Stomach (tissue), 9 donors: ENCODE results near the gene NUP133. TPM values are rescaled to one million over a fixed set of nuclear protein-coding genes. Genes with fewer than 3 reads are reported as not detected.
A peak's percentile ranks its signal among the peaks of the same experiment; 100 is the strongest.

ENCODE experiments used
- DNase-seq, 2 donors: peaks; one replicate each; pipeline versions ENCODE4 v3.0.0 to v3.0.0-alpha.2; 2013 to 2019
- H3K27ac ChIP-seq, 5 donors: fragments of 200-600 bp in 4 of 5; sonication (generic) in 4 of 5; one replicate each; pipeline ENCODE4 v1.5.1; 2013 to 2019; ENCODE audit warnings: mild to moderate bottlenecking in 1 of 5, moderate library complexity in 1 of 5
- H3K27me3 ChIP-seq, 3 donors: fragments of 200-600 bp; sonication (generic); one replicate each; pipeline ENCODE4 v1.5.1; 2017 to 2019; ENCODE audit warnings: mixed run types in 1 of 3
- H3K36me3 ChIP-seq, 4 donors: fragments of 200-600 bp; sonication (generic); 1 replicate in 3 of 4; 2 replicates in 1 of 4; pipeline ENCODE4 v1.5.1; 2016 to 2019
- H3K4me1 ChIP-seq, 4 donors: fragments of 200-600 bp; sonication (generic); one replicate each; pipeline ENCODE4 v1.5.1; 2016 to 2019
- H3K4me3 ChIP-seq, 4 donors: fragments of 200-600 bp; sonication (generic) in 3 of 4; one replicate each; pipeline ENCODE4 v1.5.1; 2016 to 2019; ENCODE audit warnings: mild to moderate bottlenecking in 1 of 4
- H3K9me3 ChIP-seq, 4 donors: fragments of 200-600 bp; sonication (generic); one replicate each; pipeline ENCODE4 v1.5.1; 2016 to 2019
- CTCF ChIP-seq, 7 experiments: fragments of 450-650 bp in 4 of 7; fragments of 200-600 bp in 3 of 7; sonication (generic) in 3 of 7; IDR thresholded peaks; one replicate each; pipeline ENCODE4 v1.5.1; 2016 to 2019; ENCODE audit warnings: antibody characterized with exemption in 7 of 7, control low read depth in 2 of 7, mild to moderate bottlenecking in 1 of 7
- EP300 ChIP-seq: sonication (generic); formaldehyde crosslinking; IDR thresholded peaks from one replicate; pipeline ENCODE4 v1.6.1; 2017; ENCODE audit warnings: antibody characterized with exemption
- POLR2A ChIP-seq, 4 donors: fragments of 450-650 bp; IDR thresholded peaks; one replicate each; pipeline ENCODE4 v1.6.1; 2016; ENCODE audit warnings: antibody characterized with exemption in 4 of 4, control low read depth in 2 of 4, mild to moderate bottlenecking in 1 of 4, moderate library complexity in 1 of 4
- POLR2AphosphoS5 ChIP-seq, 3 donors: sonication (generic); formaldehyde crosslinking; IDR thresholded peaks; one replicate each; pipeline ENCODE4 v1.6.1; 2016; ENCODE audit warnings: antibody characterized with exemption in 3 of 3
- WGBS, 5 donors: extraction: QIAGEN DNeasy Blood & Tissue Kit in 3 of 5; methylation state at CpG; one replicate each; pipeline versions ENCODE4 v1.1.5 to v1.1.7; 2013 to 2018; 5-methylcytosine and 5-hydroxymethylcytosine counted together
- intact Hi-C: fragments of 100-400 bp; cut with DNase I; formaldehyde crosslinking; loops from one replicate; pipeline ENCODE4 v1.15.1; 2023; ENCODE audit warnings: low total_unique reads
- polyA plus RNA-seq, 3 donors: library from polyadenylated mRNA; stranded (reverse); fragments of 200-250 nt; gene quantifications; one replicate each; pipeline ENCODE4 v1.2.3, GENCODE V29; 2013
- total RNA-seq, 5 donors: library from RNA; depleted of rRNA; stranded (reverse); fragments of >200 nt; gene quantifications; one replicate each; pipeline versions ENCODE4 v1.1.0 to v1.2.3, GENCODE V29; 2014 to 2016
- donor health status: healthy with polysubstance abuse.
- donor health status: Bipolar disorder and iron deficiency.
- donor health status: healthy.

NUP133 gene
- total and polyA plus RNA-seq, 8 donors = 5.5 to 74.7 (median 17.0) TPM

DNA sequence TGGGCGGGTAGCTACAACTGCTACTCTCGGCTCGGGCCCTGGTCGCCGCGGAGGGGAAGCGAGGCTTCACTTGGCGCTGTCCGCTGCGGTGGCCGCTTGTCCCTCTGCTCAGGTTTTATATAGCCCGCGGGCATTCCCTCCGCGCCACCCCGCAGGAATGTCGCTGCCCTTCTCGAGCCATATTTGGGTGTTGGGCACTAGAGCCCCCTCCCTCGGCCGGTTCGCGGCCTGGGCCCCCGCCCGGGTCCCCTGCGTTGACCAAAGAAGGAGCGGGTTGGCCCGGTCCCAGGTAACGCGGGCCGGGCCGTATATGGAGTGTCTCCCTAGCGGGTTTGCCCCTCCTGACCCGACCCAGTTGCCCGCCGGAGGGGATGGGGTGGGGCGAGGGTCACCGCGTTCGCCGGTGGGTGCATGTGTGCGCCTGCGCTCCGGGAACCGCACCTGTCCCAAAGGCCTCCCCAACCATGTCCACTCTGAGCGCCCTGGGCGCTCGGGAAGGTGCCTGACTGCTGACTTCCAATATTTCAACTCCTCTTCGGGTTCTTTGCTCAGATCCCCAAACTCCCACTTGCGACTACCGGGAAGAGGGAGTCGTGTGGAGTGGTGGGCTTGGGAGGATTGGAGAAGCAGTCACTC, 74.0 kb downstream of the NUP133 start, which contains the start of gene ACTA1:
Gene ACTA1, minus strand, starts transcription at position 90 of the 636 bp plus-strand sequence. CDS start 979 bp downstream, outside the sequence.
- Histone ChIP-seq H3K36me3 (peaks cover 0 to 8% (median under 1%) of the 10 kb centered on the region in 4 donors), H3K4me1 (peaks cover 22 to 44% (median 33%) of the 10 kb centered on the region in 4 donors), H3K27me3 (peaks cover 37 to 74% (median 62%) of the 10 kb centered on the region in 3 donors), H3K27ac (no peak within 1 kb of the TSS), H3K4me3 (peak within 1 kb of the TSS in 2 of 4 donors; percentile 15 to 16), H3K9me3 (peaks cover 0 to 6% (median 0%) of the 10 kb centered on the region in 4 donors)
- peak in 1 of 2 donors; percentile 26 for DNase-seq
- WGBS, 5 donors = 2 to 10% (median 2%) methylated on average over 28 to 51 of the region's 51 CpGs
- no peak for TF ChIP-seq CTCF (IDR thresholded peaks at IDR 0.05)
- no peak for TF ChIP-seq POLR2A (IDR thresholded peaks at IDR 0.05)
- TF ChIP-seq POLR2AphosphoS5 (IDR thresholded peaks at IDR 0.05) = no peak
- TF ChIP-seq EP300 = no peak
- intact Hi-C loops = no loop called here

GRCh38 chr1:229433364-229434004, 74.7 kb downstream of the NUP133 start:
- Histone ChIP-seq H3K9me3 (peaks cover 0 to 6% (median 0%) of the 10 kb centered on the region in 4 donors), H3K27ac (no peak overlapping the region), H3K27me3 (peaks cover 37 to 80% (median 63%) of the 10 kb centered on the region in 3 donors), H3K4me3 (peak overlapping the region in 1 of 4 donors; percentile 15), H3K4me1 (peaks cover 22 to 44% (median 33%) of the 10 kb centered on the region in 4 donors), H3K36me3 (peaks cover 0 to 2% (median 0%) of the 10 kb centered on the region in 4 donors)
- WGBS, 5 donors = 14 to 22% (median 18%) methylated on average over 15 to 19 of the region's 19 CpGs
- TF ChIP-seq CTCF (IDR thresholded peaks at IDR 0.05) (no peak), EP300 (no peak), POLR2A (IDR thresholded peaks at IDR 0.05) (no peak), POLR2AphosphoS5 (IDR thresholded peaks at IDR 0.05) (no peak)
- no peak for DNase-seq
- intact Hi-C loops = no loop called here

GRCh38 chr1:229432905-229433304, 75.2 kb downstream of the NUP133 start:
- intact Hi-C loops = no loop called here
- Histone ChIP-seq H3K9me3 (peaks cover 0 to 6% (median 0%) of the 10 kb centered on the region in 4 donors), H3K27me3 (peaks cover 37 to 86% (median 63%) of the 10 kb centered on the region in 3 donors), H3K4me3 (no peak overlapping the region), H3K4me1 (peaks cover 22 to 44% (median 33%) of the 10 kb centered on the region in 4 donors), H3K36me3 (no peaks in the 10 kb centered on the region), H3K27ac (no peak overlapping the region)
- no peak for DNase-seq
- 8 to 42% (median 11%) methylated on average over 18 to 37 of the region's 37 CpGs for WGBS, 5 donors
- no peak for TF ChIP-seq POLR2AphosphoS5 (IDR thresholded peaks at IDR 0.05)
- TF ChIP-seq EP300 = no peak
- TF ChIP-seq POLR2A (IDR thresholded peaks at IDR 0.05) = no peak
- TF ChIP-seq CTCF (IDR thresholded peaks at IDR 0.05) = no peak

- peaks cover 0 to 6% (median 0%) of the 10 kb centered on the region in 4 donors for H3K9me3 ChIP-seq
- intact Hi-C loops = no loop called here
- peaks cover 22 to 44% (median 33%) of the 10 kb centered on the region in 4 donors for H3K4me1 ChIP-seq
- no peak for TF ChIP-seq POLR2AphosphoS5 (IDR thresholded peaks at IDR 0.05)
- no peak for TF ChIP-seq EP300
- TF ChIP-seq POLR2A (IDR thresholded peaks at IDR 0.05) = no peak
- TF ChIP-seq CTCF (IDR thresholded peaks at IDR 0.05) = no peak
- H3K4me3 ChIP-seq = peak overlapping the region; percentile 8 to 37 (median 22)
- no peak overlapping the region for H3K27ac ChIP-seq
- H3K36me3 ChIP-seq = no peaks in the 10 kb centered on the region
- 5 to 15% (median 8%) methylated on average over 13 to 38 of the region's 38 CpGs for WGBS, 5 donors
- no peak for DNase-seq
- H3K27me3 ChIP-seq = peaks cover 37 to 94% (median 63%) of the 10 kb centered on the region in 3 donors
Observed at GRCh38 chr1:229432116-229432461, 76.1 kb downstream of the NUP133 start.
